Non-pigmented ciliary epithelial cell (primary cell): Measurements from ENCODE around the gene DUSP7.

Experiments
- DNase-seq: peaks from one replicate; pipeline ENCODE4 v3.0.0-alpha.2; 2010; ENCODE audit warnings: low read depth

Gene DUSP7

GRCh38 chr3:52056521-52056967, at the start of gene DUSP7:
Gene DUSP7 (minus strand): TSS chr3:52056571. CDS start chr3:52056366, 205 bp downstream.
- no peak for DNase-seq

- no peak for DNase-seq
Measured at GRCh38 chr3:52104684-52105640, 48.6 kb upstream of the DUSP7 start.

- DNase-seq: no peak
Measured at GRCh38 chr3:52102934-52103333, 46.6 kb upstream of the DUSP7 start.

- DNase-seq: no peak
Measured at GRCh38 chr3:52099001-52099401, 42.6 kb upstream of the DUSP7 start.

GRCh38 chr3:52097851-52098507, 41.6 kb upstream of the DUSP7 start:
- no peak for DNase-seq

- no peak for DNase-seq
Measured at GRCh38 chr3:52095990-52096775, 39.8 kb upstream of the DUSP7 start.

GRCh38 chr3:52094571-52095485, 38.5 kb upstream of the DUSP7 start:
- DNase-seq: no peak

- no peak for DNase-seq
Measured at GRCh38 chr3:52093756-52094545, 37.6 kb upstream of the DUSP7 start.

GRCh38 chr3:52092891-52093290, 36.5 kb upstream of the DUSP7 start:
- no peak for DNase-seq

- no peak for DNase-seq
Measured at GRCh38 chr3:52092271-52092660, 35.9 kb upstream of the DUSP7 start.

GRCh38 chr3:52091586-52092270, 35.4 kb upstream of the DUSP7 start:
- DNase-seq: no peak

- DNase-seq: no peak
Measured at GRCh38 chr3:52090933-52091468, 34.6 kb upstream of the DUSP7 start.

- DNase-seq: peak; percentile 81
Measured at GRCh38 chr3:52090131-52090932, 34.0 kb upstream of the DUSP7 start.

- DNase-seq: no peak
Measured at GRCh38 chr3:52089691-52090090, 33.3 kb upstream of the DUSP7 start.

GRCh38 chr3:52088445-52089367, 32.3 kb upstream of the DUSP7 start:
- DNase-seq: no peak

GRCh38 chr3:52087731-52088130, 31.4 kb upstream of the DUSP7 start:
- no peak for DNase-seq

GRCh38 chr3:52086976-52087663, 30.7 kb upstream of the DUSP7 start:
- no peak for DNase-seq
